Spinal cord (tissue), 10 donors: ENCODE results near the gene DERL2. TPM values are rescaled to one million over a fixed set of nuclear protein-coding genes. Genes with fewer than 3 reads are reported as not detected.
A peak's percentile ranks its signal among the peaks of the same experiment; 100 is the strongest.

Source experiments
- DNase-seq, 6 donors: peaks; one replicate each; pipeline versions ENCODE4 v3.0.0 to v3.0.0-alpha.2; 2013 to 2015; ENCODE audit warnings: low spot score in 6 of 6, low read depth in 4 of 6
- H3K27ac ChIP-seq: one replicate; pipeline ENCODE4 v1.5.1; 2013; ENCODE audit warnings: low read depth, low read length, control low read depth
- H3K27me3 ChIP-seq: one replicate; pipeline ENCODE4 v1.6.1; 2013; ENCODE audit warnings: low read length; ENCODE audit not compliant: control insufficient read depth, insufficient read depth
- H3K36me3 ChIP-seq: one replicate; pipeline ENCODE4 v1.6.1; 2013; ENCODE audit warnings: low read length; ENCODE audit not compliant: control insufficient read depth, insufficient read depth
- H3K4me1 ChIP-seq: one replicate; pipeline ENCODE4 v1.6.1; 2013; ENCODE audit warnings: low read length; ENCODE audit not compliant: control insufficient read depth, insufficient read depth
- H3K4me3 ChIP-seq: one replicate; pipeline ENCODE4 v1.5.1; 2013; ENCODE audit warnings: low read depth, low read length, control low read depth
- H3K9me3 ChIP-seq: one replicate; pipeline ENCODE4 v1.6.1; 2013; ENCODE audit warnings: low read length; ENCODE audit not compliant: control insufficient read depth, insufficient read depth
- WGBS: methylation state at CpG from one replicate; pipeline ENCODE4 v1.1.5; 2013; ENCODE audit warnings: missing lambda C conversion rate; ENCODE audit not compliant: insufficient coverage; 5-methylcytosine and 5-hydroxymethylcytosine counted together
- polyA plus RNA-seq, 2 donors: library from polyadenylated mRNA; unstranded; fragments of 120-200 nt; gene quantifications; one replicate each; pipeline ENCODE4 v1.2.1, GENCODE V29; 2013; ENCODE audit not compliant: insufficient read length in 2 of 2
- total RNA-seq, 2 donors: library from RNA; depleted of rRNA in 1 of 2; stranded (reverse); fragments of 120-200 nt in 1 of 2; fragments of >200 nt in 1 of 2; gene quantifications; one replicate each; pipeline versions ENCODE4 v1.2.3 to v1.2.4, GENCODE V29; 2013 to 2014
- donor health status: healthy.

DERL2 gene
- total and polyA plus RNA-seq, 4 donors = 38.3 to 65.8 (median 58.9) TPM

GRCh38 chr17:5523249-5523648 lies 37.3 kb upstream of the DERL2 start:
- H3K4me1 ChIP-seq = peaks cover 22% of the 10 kb centered on the region
- H3K9me3 ChIP-seq = no peaks in the 10 kb centered on the region
- H3K27ac ChIP-seq = no peak overlapping the region
- DNase-seq = no peak
- whole genome bisulfite sequencing = 85% methylated on average over 4 of the region's 5 CpGs
- H3K27me3 ChIP-seq = no peaks in the 10 kb centered on the region
- no peak overlapping the region for H3K4me3 ChIP-seq
- no peaks in the 10 kb centered on the region for H3K36me3 ChIP-seq

- Histone ChIP-seq H3K9me3 (no peaks in the 10 kb centered on the region), H3K4me1 (peaks cover 15% of the 10 kb centered on the region), H3K27ac (no peak overlapping the region), H3K36me3 (no peaks in the 10 kb centered on the region), H3K27me3 (no peaks in the 10 kb centered on the region), H3K4me3 (no peak overlapping the region)
- no peak for DNase-seq
- WGBS = 91% methylated on average over 1 of the region's 1 CpG
Measured at GRCh38 chr17:5522476-5522875, 36.5 kb upstream of the DERL2 start.

GRCh38 chr17:5516060-5516792 lies 30.2 kb upstream of the DERL2 start:
- no peak for DNase-seq
- Histone ChIP-seq H3K4me1 (peaks cover 3% of the 10 kb centered on the region), H3K27ac (no peak overlapping the region), H3K4me3 (no peak overlapping the region), H3K9me3 (no peaks in the 10 kb centered on the region), H3K27me3 (no peaks in the 10 kb centered on the region), H3K36me3 (no peaks in the 10 kb centered on the region)
- 80% methylated on average over 1 of the region's 5 CpGs for WGBS

GRCh38 chr17:5514976-5515375 lies 29.0 kb upstream of the DERL2 start:
- WGBS = 91% methylated on average over 6 of the region's 10 CpGs
- Histone ChIP-seq H3K4me3 (no peak overlapping the region), H3K9me3 (no peaks in the 10 kb centered on the region), H3K27ac (no peak overlapping the region), H3K4me1 (peaks cover 4% of the 10 kb centered on the region), H3K27me3 (no peaks in the 10 kb centered on the region), H3K36me3 (no peaks in the 10 kb centered on the region)
- DNase-seq = no peak

GRCh38 chr17:5513628-5514027 lies 27.6 kb upstream of the DERL2 start:
- WGBS = 78% methylated on average over 3 of the region's 7 CpGs
- no peaks in the 10 kb centered on the region for H3K9me3 ChIP-seq
- peaks cover 4% of the 10 kb centered on the region for H3K4me1 ChIP-seq
- no peaks in the 10 kb centered on the region for H3K27me3 ChIP-seq
- no peak overlapping the region for H3K27ac ChIP-seq
- no peak for DNase-seq
- H3K4me3 ChIP-seq = no peak overlapping the region
- no peaks in the 10 kb centered on the region for H3K36me3 ChIP-seq

GRCh38 chr17:5511401-5512225 lies 25.6 kb upstream of the DERL2 start:
- WGBS = 25% methylated on average over 7 of the region's 17 CpGs

GRCh38 chr17:5510771-5511170 lies 24.8 kb upstream of the DERL2 start:
- Histone ChIP-seq H3K36me3 (no peaks in the 10 kb centered on the region), H3K27me3 (no peaks in the 10 kb centered on the region), H3K27ac (no peak overlapping the region), H3K4me3 (no peak overlapping the region), H3K9me3 (no peaks in the 10 kb centered on the region), H3K4me1 (peaks cover 7% of the 10 kb centered on the region)
- DNase-seq = no peak
- WGBS = 80% methylated on average over 6 of the region's 8 CpGs

More at GRCh38 chr17:5511401-5512225, 25.6 kb upstream of the DERL2 start:
- Histone ChIP-seq H3K4me1 (peaks cover 7% of the 10 kb centered on the region), H3K36me3 (no peaks in the 10 kb centered on the region), H3K9me3 (no peaks in the 10 kb centered on the region), H3K4me3 (no peak overlapping the region), H3K27ac (no peak overlapping the region), H3K27me3 (no peaks in the 10 kb centered on the region)
- DNase-seq = peak in 3 of 6 donors; percentile 61 to 84 (median 82)

GRCh38 chr17:5509482-5509881 lies 23.5 kb upstream of the DERL2 start:
- Histone ChIP-seq H3K4me3 (no peak overlapping the region), H3K27me3 (no peaks in the 10 kb centered on the region), H3K27ac (no peak overlapping the region), H3K4me1 (peaks cover 17% of the 10 kb centered on the region), H3K9me3 (no peaks in the 10 kb centered on the region), H3K36me3 (no peaks in the 10 kb centered on the region)
- 95% methylated on average over 4 of the region's 8 CpGs for WGBS
- DNase-seq = no peak

GRCh38 chr17:5508810-5509209 lies 22.8 kb upstream of the DERL2 start:
- no peaks in the 10 kb centered on the region for H3K9me3 ChIP-seq
- 11% methylated on average over 4 of the region's 4 CpGs for WGBS
- no peaks in the 10 kb centered on the region for H3K27me3 ChIP-seq
- H3K4me3 ChIP-seq = no peak overlapping the region
- peaks cover 23% of the 10 kb centered on the region for H3K4me1 ChIP-seq
- no peaks in the 10 kb centered on the region for H3K36me3 ChIP-seq
- no peak overlapping the region for H3K27ac ChIP-seq
- DNase-seq = peak in 3 of 6 donors; percentile 51 to 93 (median 58)
